ENCODE data around the gene PYROXD2.
"Not testable (repeated sequence)": the region's sequence is repeated elsewhere in the genome, so short reads cannot be mapped to it uniquely, and the experiment has no call there.

Gene PYROXD2

DNA sequence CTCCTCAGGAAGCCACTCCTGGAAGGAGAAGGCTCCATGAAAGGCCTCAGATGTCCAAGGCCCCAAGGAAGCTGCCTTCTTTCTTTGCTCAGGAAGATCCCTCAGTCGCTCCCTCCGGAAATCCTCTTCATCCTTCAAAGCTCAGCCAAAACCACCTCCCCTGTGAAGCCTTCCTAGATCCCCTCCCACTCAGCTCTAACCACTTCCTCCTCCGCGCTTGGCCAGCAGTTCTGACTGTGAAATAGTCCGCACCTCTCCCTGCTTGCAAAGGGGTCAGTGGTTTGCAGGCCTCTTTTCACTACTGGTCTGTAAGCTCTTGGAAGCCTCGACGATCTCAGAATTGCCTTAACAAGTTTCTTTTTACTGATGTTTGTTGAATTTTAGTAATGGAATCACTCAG is 23.9 kb downstream of the PYROXD2 start:
- no peak for DNase-seq (ENCODE audit: insufficient read length, low spot score)
- no peak for FAIRE-seq

DNA sequence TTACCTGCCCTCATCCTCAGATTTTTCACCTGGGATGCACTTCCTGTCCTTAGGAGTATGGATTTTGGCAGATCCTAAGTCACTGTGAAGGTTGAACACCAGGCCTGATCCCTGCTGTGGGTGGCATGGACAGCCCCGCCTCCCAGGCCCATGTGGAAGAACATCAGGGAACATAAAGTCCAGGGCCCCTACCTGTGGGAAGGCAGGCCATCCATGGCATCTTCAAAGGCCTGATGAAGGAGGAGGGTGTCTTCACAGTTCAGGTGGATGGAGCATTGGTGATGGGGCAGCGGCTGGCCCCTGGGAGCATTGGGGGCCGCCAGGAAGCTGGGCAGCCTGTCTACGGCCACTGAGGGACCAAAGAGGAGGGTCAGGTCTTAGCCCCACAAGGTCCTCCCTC is 24.6 kb downstream of the PYROXD2 start:
- no peak for TF ChIP-seq CTCF (IDR thresholded peaks at IDR 0.05; ENCODE audit: insufficient read depth, missing control alignments)
- DNase-seq (ENCODE audit: insufficient read length, low spot score), result no peak
- no peak for FAIRE-seq

More for the DNA sequence above, 23.9 kb downstream of the PYROXD2 start:
- TF ChIP-seq CTCF (IDR thresholded peaks at IDR 0.05; ENCODE audit: insufficient read depth, missing control alignments), result no peak

DNA sequence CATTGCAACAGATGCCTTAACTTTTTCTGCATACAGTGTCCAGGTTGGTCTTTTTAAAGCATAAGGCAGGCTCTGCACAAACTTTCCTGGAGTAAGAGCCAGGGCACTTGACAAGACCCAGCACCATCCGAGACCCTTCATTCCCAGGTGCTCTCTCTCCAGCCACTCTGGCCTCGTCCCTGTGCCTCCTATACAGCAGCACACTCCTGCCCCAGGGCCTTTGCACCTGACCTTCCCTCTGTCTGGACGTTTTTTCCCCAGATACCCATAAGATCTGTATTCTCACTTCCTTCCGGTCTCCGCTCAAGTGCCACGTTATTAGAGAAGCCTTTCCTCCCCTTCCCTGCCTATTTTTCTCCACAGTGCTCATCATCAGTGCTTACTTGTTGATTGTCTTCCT is 25.6 kb downstream of the PYROXD2 start:
- no peak for TF ChIP-seq CTCF (IDR thresholded peaks at IDR 0.05; ENCODE audit: insufficient read depth, missing control alignments)
- DNase-seq (ENCODE audit: insufficient read length, low spot score) (no peak), FAIRE-seq (no peak)

DNA sequence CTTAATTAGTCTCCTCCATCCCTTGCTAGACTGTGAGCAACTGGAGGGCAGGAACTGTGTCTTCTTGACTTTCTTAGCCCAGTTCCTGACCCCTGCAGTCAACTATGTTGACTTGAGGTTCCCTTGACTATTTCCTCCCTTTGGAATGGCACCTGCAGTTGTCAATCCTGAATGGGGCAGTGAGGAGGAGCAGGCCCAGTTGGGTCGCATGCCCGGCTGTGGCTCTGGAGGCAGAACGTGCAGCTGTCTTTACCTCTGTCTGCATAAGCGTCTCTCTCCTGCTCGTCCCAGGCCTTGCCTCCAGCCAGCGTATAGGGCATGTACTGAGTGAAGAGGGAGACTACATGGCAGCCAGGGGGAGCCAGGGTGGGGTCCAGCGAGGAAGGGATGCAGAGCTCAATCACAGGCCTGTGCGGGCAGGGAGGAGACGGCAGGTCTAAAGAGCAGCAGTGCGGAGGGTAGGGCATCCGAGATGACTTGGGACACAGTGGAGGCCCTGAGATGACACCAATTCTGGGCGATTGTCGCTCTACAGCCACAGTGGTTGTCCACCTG is 26.8 kb downstream of the PYROXD2 start:
- FAIRE-seq, result no peak
- no peak for DNase-seq (ENCODE audit: insufficient read length, low spot score)
- no peak for TF ChIP-seq CTCF (IDR thresholded peaks at IDR 0.05; ENCODE audit: insufficient read depth, missing control alignments)

- FAIRE-seq (no peak), DNase-seq (ENCODE audit: insufficient read length, low spot score) (no peak)
- TF ChIP-seq CTCF (IDR thresholded peaks at IDR 0.05; ENCODE audit: insufficient read depth, missing control alignments), result no peak
Observed at GRCh38 chr10:98384531-98385133, 30.4 kb downstream of the PYROXD2 start.

DNA sequence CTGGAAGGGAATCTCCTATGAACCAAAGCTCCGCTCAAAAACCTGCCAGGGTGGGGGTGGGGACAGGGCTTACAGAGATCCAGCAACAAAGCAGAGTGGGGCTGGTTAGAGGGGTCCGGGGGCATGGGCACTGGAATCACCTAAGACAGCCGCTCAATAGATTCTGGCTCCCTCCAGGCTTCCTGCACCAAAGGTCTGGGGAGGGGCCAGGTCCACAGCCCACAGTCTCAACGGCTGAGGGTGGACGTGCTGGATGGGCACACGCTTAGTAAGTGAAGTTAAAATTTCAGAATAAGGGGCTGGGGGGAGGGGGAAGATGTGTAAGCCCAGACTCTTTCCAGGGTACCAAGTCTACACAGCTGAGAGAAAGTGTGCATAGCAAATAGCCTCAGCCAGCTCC is 31.1 kb downstream of the PYROXD2 start:
- FAIRE-seq (no peak), DNase-seq (ENCODE audit: insufficient read length, low spot score) (no peak)
- TF ChIP-seq CTCF (IDR thresholded peaks at IDR 0.05; ENCODE audit: insufficient read depth, missing control alignments), result no peak

- DNase-seq (ENCODE audit: insufficient read length, low spot score); FAIRE-seq: not testable (repeated sequence)
Observed at GRCh38 chr10:98383134-98383667, 31.8 kb downstream of the PYROXD2 start.
